Epithelial cell of prostate (primary cell): ENCODE data around the gene LAMB2.

ENCODE experiments used
- DNase-seq: peaks from one replicate; pipeline ENCODE4 v3.0.0-alpha.2; 2011; ENCODE audit warnings: low read depth, low spot score
- H3K27ac ChIP-seq: fragments of 450-650 bp; 2 replicates; pipeline ENCODE4 v1.5.1; 2017; ENCODE audit warnings: mild to moderate bottlenecking

LAMB2 gene

GRCh38 chr3:49161808-49162530 lies 29.1 kb upstream of the LAMB2 start:
- no peak overlapping the region for H3K27ac ChIP-seq
- no peak for DNase-seq

DNA sequence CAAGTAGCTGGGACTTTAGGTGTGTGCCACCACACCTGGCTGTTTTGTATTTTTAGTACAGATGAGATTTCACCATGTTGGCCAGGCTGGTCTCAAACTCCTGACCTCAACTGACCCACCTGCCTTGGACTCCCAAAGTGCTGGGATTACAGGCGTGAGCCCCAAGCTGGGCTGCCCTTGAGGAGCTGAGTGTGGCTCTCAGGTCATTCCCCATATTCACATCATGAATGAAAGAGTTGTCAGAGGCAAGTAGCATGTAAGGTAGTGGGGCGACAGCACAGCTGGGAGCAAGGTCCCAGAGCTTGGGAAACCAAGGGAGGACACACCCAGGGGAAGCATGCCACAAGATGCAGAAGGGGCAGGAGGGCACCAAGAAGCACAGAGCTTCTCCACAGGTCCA lies 28.3 kb upstream of the LAMB2 start:
- no peak for DNase-seq
- H3K27ac ChIP-seq = no peak overlapping the region

DNA sequence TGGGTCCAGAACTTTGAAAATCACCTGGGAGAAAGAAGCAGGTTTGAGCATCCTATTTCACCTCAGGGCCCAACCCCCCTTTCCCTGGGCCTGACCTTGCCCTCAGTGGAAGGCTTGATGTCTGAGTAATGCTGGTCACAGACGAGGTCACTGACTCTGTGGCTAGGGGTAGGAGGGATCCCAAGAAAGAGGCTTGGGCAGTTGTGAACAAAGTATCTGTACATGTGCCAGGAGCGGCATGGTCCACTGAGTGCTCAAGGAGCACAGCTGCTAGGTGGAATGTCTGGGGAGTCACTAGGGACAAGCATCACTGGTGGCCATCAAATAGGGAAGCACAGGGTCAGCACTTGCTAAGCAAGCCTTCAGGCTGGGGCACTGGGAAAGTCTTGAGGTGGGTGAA lies 25.9 kb upstream of the LAMB2 start:
- DNase-seq = no peak
- H3K27ac ChIP-seq = no peak overlapping the region

GRCh38 chr3:49158103-49158709 lies 25.4 kb upstream of the LAMB2 start:
- no peak for DNase-seq
- H3K27ac ChIP-seq = no peak overlapping the region

DNA sequence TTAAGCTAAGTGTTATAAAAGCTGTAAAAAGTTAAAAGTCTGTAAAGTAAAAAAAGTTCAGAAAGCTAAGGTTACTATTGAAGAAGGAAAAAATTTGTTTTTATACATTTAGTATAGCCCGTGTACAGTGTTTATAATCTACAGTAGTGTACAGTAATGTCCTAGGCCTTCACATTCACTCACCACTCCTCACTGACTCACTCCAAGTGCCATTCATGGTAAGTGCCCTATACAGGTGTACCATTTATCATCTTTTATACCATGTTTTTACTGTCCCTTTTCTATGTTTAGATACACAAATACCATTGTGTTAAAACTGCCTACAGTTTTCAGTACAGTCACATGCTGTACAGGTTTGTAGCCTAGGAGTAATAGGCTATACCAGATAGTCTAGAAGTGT lies 24.4 kb upstream of the LAMB2 start:
- no peak overlapping the region for H3K27ac ChIP-seq
- DNase-seq = no peak

GRCh38 chr3:49153349-49153912 lies 20.6 kb upstream of the LAMB2 start:
- no peak for DNase-seq
- H3K27ac ChIP-seq = no peak overlapping the region

DNA sequence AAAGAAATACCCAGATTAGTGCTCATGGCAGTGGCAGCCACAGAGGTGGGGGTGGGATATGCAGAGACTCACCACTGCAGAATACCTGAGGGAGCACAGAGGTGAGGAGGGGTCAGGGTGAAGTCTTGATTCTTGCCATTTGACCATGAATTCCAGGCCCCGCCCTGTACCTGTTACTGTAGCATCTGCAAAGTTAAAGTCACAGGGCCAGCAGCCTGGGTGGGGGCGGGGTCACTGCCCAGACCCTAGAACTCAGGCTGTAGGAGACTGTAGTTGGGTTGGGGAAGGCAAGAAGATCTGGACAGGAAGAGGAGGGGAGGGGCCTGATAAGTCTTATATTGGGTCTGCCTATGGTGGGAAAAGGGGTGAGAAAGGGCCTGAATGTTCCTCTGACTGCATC lies 18.8 kb upstream of the LAMB2 start:
- H3K27ac ChIP-seq = no peak overlapping the region

DNA sequence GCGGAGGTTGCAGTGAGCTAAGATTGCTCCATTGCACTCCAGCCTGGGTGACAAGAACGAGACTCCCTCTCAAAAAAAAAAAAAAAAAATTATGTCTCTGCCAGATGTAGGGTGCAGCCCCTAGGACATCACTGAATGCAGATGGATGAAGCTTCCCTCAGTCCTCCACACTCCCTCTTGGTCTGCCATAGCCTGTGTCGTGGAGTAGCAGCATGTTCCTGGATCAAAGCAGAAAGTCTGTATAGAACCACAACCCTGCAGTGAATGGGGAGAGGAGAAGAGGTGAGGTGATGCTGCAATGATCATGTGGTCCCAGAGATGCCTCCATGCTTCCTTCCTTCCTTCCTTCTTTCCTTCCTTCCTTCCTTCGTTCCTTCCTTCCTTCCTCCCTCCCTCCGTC lies 15.3 kb upstream of the LAMB2 start:
- DNase-seq = no peak
- H3K27ac ChIP-seq = no peak overlapping the region

More for the DNA sequence above, 18.8 kb upstream of the LAMB2 start:
- DNase-seq = no peak

GRCh38 chr3:49140080-49140479 lies 7.2 kb upstream of the LAMB2 start:
- no peak overlapping the region for H3K27ac ChIP-seq
- no peak for DNase-seq

DNA sequence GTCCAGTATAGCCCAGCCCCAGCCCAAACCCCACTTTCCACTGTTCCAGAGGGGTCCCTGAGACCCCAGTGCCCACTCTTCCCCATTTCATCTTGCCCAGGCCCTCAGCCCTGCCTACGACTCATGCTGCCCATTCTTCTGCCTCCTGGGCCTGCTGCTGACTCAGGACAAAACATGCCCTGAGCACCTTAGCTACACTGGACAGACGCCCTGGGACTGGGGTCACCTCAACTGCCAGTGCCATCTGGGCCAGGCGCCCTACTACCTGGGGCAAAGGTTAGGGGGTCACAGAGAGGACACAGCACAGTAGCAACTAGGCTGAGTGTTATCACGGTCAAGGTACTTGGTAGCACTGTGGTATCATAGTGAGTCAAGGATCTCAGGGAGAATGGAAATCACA lies 2.6 kb upstream of the LAMB2 start:
- no peak overlapping the region for H3K27ac ChIP-seq
- DNase-seq = no peak

DNA sequence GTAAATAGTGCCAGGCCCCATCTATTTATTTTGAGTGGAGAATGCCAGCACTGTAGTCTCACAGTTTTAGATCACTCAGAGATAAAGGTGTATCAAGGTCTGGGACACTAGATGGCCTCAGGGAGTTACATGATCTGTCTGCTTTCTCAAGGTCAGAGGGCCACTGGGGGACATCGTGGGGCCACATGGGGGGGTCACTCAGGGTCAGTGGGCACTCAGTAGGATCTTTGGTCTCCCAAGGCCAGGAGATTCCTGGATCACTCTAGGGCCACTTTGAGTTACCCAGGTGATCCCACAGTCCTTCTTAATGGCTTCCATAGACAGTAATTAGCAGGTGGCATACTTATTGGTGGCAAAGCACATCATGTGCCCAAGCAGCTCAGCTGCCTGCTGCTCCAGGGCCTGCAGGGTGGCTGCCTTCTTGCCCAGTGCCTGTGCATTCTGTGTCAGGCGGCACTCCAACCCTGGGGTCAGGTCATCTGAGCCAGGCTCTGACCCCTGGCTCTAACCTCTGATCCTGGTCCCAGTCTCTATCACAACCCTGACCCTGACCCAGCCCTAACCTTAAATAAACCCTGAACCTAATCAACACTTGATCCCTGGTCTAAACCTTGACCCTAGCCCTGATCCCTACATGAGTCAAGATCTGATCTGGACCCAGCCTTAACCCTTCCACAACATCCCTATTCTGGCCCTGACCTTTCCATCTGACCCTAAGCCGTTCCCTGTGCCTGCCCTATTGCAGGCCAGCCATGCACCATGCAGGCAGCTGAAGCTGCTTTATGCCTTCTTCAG lies 1.8 kb upstream of the LAMB2 start:
- no peak for DNase-seq
- no peak overlapping the region for H3K27ac ChIP-seq

GRCh38 chr3:49133226-49133951 lies 539 bp upstream of the LAMB2 start:
- DNase-seq = peak; percentile 40
- H3K27ac ChIP-seq = peak overlapping the region; percentile 72

DNA sequence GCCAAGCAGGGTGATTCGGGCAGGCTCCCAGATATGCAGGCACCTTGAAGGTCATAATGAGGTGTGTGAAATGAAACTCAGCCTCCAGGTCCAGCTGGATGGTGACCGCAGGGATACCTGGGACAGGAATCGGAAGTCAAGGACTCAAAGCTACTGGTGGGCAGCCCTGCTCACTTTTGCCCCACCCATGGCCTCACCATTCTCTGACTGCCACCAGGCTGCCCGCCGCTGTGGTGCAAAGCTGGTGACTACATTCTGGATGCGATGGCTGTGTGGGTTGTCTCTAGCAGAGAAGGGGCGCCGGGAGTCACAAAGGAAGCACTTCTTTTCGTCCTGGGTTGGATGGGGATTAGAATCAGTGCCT lies 795 bp downstream of the LAMB2 start:
- H3K27ac ChIP-seq = peak overlapping the region; percentile 72
- DNase-seq = no peak

DNA sequence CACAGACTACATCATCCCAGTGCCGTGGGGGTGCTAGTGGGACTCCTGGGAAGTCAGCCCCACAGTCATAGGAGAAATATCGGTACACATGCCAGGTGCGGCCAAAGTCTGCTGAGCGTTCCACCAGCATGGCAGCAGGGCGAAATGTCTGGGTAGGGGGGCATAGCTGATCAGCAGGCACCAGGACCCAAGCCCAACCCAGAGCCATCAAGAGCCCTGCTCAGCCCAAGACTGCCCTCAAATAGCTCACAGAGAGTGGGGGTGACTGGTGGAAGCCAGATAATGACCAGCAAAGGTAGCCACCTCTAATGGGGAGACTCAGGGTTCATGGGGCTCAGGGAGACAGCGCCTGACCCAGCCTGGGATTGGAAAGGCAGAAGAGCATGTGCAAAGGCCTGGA lies 1.3 kb downstream of the LAMB2 start:
- no peak overlapping the region for H3K27ac ChIP-seq
- DNase-seq = no peak

- no peak overlapping the region for H3K27ac ChIP-seq
- no peak for DNase-seq
These were observed 1.8 kb downstream of the LAMB2 start for GRCh38 chr3:49131040-49131439.

DNA sequence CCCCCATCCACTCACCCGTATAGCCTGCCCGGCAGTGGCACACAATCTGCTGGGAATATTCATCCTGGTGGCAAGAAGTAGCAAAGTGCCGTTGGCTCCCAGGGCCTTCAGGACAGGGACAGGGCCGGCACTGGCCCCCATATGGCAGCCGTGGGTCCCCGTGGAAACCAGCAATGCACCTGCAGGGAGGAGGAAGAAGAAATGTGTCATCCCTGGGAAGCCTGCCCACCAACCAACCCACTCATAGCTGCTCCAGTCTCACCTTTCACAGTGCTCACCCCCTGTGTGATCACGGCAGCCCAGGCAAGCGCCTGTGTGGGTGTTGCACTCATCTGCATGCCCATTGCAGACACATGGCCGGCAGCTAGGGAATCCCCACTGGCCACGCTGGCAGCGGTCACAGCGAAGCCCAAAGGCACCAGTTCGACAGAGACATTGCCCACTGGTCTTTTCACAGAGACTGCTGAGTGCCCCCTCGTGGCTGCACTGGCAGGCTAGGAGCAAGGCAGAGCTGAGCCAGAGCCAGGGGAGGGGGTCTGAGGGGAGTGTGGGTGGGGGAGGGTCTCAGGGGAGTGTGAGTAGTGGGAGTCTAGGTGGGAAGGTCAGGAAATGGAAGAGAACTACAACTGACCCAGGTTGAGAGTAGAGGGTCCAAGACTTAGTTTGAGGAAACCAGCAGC lies 7.7 kb downstream of the LAMB2 start:
- H3K27ac ChIP-seq = no peak overlapping the region
- no peak for DNase-seq

- no peak overlapping the region for H3K27ac ChIP-seq
- DNase-seq = no peak
These were observed 8.6 kb downstream of the LAMB2 start for GRCh38 chr3:49124203-49124602.

- no peak for DNase-seq
- H3K27ac ChIP-seq = no peak overlapping the region
These were observed 9.2 kb downstream of the LAMB2 start for GRCh38 chr3:49123687-49124086.

- no peak for DNase-seq
- no peak overlapping the region for H3K27ac ChIP-seq
These were observed 9.8 kb downstream of the LAMB2 start for GRCh38 chr3:49122886-49123545.
